Measurements from ENCODE around the gene MYMX. TPM values are rescaled to one million over a fixed set of nuclear protein-coding genes. Genes with fewer than 3 reads are reported as not detected.

Gene MYMX
- total and polyA plus RNA-seq, 2 of the 4 experiments (the other 2 are of a cell fraction): not detected

GRCh38 chr6:44255871-44256774 is 39.4 kb downstream of the MYMX start:
- Histone ChIP-seq H3K56ac (ENCODE audit: extremely low read depth, insufficient read depth, low read length) (peak overlapping the region; percentile 79; the same call in 1 of the 2 replicates), H3K4ac (ENCODE audit: low read depth, low read length) (peak overlapping the region; percentile 88), H3K9me1 (ENCODE audit: insufficient read depth, low read length) (peaks cover 6% of the 10 kb centered on the region; the same call in 1 of the 2 replicates), H2AK9ac (replicated peaks; ENCODE audit: low read depth, low read length, poor library complexity) (peak overlapping the region; percentile 98), H4K20me1 (ENCODE audit: insufficient read depth, low read length) (peaks cover 55% of the 10 kb centered on the region), H3K9me3 (ENCODE audit: control insufficient read depth, insufficient read depth, low read length) (no peaks in the 10 kb centered on the region), H2BK5ac (ENCODE audit: low read depth, low read length, poor library complexity, severe bottlenecking) (peak overlapping the region; percentile 79), H2BK15ac (ENCODE audit: low read depth, low read length) (no peak overlapping the region), H3K36me3 (ENCODE audit: control insufficient read depth, insufficient read depth, low read length) (peaks cover 49% of the 10 kb centered on the region), H3K23ac (ENCODE audit: low read depth, low read length) (peak overlapping the region; percentile 87; the same call in 1 of the 2 replicates), H3K18ac (ENCODE audit: low read depth, low read length) (no peak overlapping the region; the same call in 1 of the 2 replicates), H3K79me1 (ENCODE audit: low read depth in 1 of 2, low read length in 2 of 2) (peaks cover 14 to 58% of the 10 kb centered on the region in 2 experiments), H2BK20ac (ENCODE audit: low read depth, low read length) (no peak overlapping the region), H4K5ac (ENCODE audit: low read depth, low read length) (peak overlapping the region; percentile 5; the same call in 1 of the 2 replicates), H3K4me2 (ENCODE audit: low read depth, low read length) (peak overlapping the region; percentile 99), H2BK120ac (ENCODE audit: low read depth, low read length) (no peak overlapping the region), H2AFZ (replicated peaks; ENCODE audit: low read length, poor library complexity) (peak overlapping the region; percentile 96), H2AK5ac (ENCODE audit: low read depth, low read length) (peak overlapping the region; percentile 90), H3K9ac (ENCODE audit: low read depth, low read length) (peak overlapping the region; percentile 73), H3K4me3 (ENCODE audit: insufficient read depth, low read depth, low read length) (peak overlapping the region; percentile 94), H3K14ac (replicated peaks; ENCODE audit: low read depth, low read length) (peak overlapping the region; percentile 94), H4K91ac (ENCODE audit: insufficient read depth, low read depth, low read length) (peak overlapping the region; percentile 58; the same call in 1 of the 2 replicates), H3K27ac (ENCODE audit: insufficient read depth, low read length) (peak overlapping the region; percentile 94), H4K8ac (ENCODE audit: low read depth in 2 of 2, low read length in 2 of 2) (0 out of 4 replicates have a peak overlapping the region, but pooled peaks have one; percentile 85 to 94), H3K27me3 (ENCODE audit: control insufficient read depth, insufficient read depth, low read length) (no peaks in the 10 kb centered on the region), H3K4me1 (ENCODE audit: control insufficient read depth, insufficient read depth, low read length) (peaks cover 8% of the 10 kb centered on the region)
- TF ChIP-seq RFX5 (IDR thresholded peaks at IDR 0.05; ENCODE audit: low read depth, low read length) (no peak), MAZ (IDR thresholded peaks at IDR 0.05; ENCODE audit: borderline replicate concordance, low read depth, low read length) (no peak), RAD21 (IDR thresholded peaks at IDR 0.05; ENCODE audit: low read length) (no peak), FOS (IDR thresholded peaks at IDR 0.05; ENCODE audit: low read depth, low read length) (no peak), RCOR1 (IDR thresholded peaks at IDR 0.05; ENCODE audit: insufficient replicate concordance, low read length) (no peak), MAFK (IDR thresholded peaks at IDR 0.05; ENCODE audit: low read depth, low read length) (no peak), CEBPB (IDR thresholded peaks at IDR 0.05; ENCODE audit: low read depth, low read length) (no peak), NFE2L2 (IDR thresholded peaks at IDR 0.05; ENCODE audit: low read depth, low read length) (no peak), POLR2A (IDR thresholded peaks at IDR 0.05; ENCODE audit: low read depth, low read length) (no peak), SMC3 (IDR thresholded peaks at IDR 0.05; ENCODE audit: low read depth, low read length) (no peak)
- TF ChIP-seq, protein P1, sequence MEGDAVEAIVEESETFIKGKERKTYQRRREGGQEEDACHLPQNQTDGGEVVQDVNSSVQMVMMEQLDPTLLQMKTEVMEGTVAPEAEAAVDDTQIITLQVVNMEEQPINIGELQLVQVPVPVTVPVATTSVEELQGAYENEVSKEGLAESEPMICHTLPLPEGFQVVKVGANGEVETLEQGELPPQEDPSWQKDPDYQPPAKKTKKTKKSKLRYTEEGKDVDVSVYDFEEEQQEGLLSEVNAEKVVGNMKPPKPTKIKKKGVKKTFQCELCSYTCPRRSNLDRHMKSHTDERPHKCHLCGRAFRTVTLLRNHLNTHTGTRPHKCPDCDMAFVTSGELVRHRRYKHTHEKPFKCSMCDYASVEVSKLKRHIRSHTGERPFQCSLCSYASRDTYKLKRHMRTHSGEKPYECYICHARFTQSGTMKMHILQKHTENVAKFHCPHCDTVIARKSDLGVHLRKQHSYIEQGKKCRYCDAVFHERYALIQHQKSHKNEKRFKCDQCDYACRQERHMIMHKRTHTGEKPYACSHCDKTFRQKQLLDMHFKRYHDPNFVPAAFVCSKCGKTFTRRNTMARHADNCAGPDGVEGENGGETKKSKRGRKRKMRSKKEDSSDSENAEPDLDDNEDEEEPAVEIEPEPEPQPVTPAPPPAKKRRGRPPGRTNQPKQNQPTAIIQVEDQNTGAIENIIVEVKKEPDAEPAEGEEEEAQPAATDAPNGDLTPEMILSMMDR (conservative IDR thresholded peaks at IDR 0.05; ENCODE audit: low read depth, low read length): no peak
- DNase-seq: no peak
- in situ Hi-C loops (cut with MboI; ENCODE audit: low sequenced_read_pairs): no loop called here
- ChIA-PET CTCF (interaction anchor here (0.8 to 1.6 kb wide), 8 partner anchors 8 to 89 kb away, joined by 3 to 6 read pairs (median 4); no protein-coding TSS in a partner anchor), POLR2A (ENCODE audit: unreplicated experiment) (interaction anchor here (2.0 kb wide), 1 partner anchor 9 kb away, joined by 27 read pairs; the partner anchor contains the start of gene HSP90AB1)
- 9% methylated on average over 9 of the region's 15 CpGs; no CpG with 5 or more reads in 1 of the 2 experiments for WGBS, 2 experiments (ENCODE audit: extremely low coverage in 2 of 2, insufficient read length in 1 of 2)
- no peak for ATAC-seq (ENCODE audit: low read depth)
- no TSS peak for BruUV-seq (replicated peaks)
- intact Hi-C loops (cut with micrococcal nuclease): no loop called here
- dilution Hi-C loops (cut with HindIII; ENCODE audit: low sequenced_read_pairs, unreplicated experiment): no loop called here

All from IMR-90 (cell line).